ENCODE results near the gene DZIP1. TPM values are rescaled to one million over a fixed set of nuclear protein-coding genes. Genes with fewer than 3 reads are reported as not detected.

The DZIP1 gene
- total and polyA plus RNA-seq, 2 of the 13 experiments (the other 11 are each of a cell fraction or from before 2014, with no cell fraction given): 11.0 to 36.7 TPM

GRCh38 chr13:95643936-95644598 is 439 bp downstream of the DZIP1 start (continued):
- 0 out of 2 replicates have a peak, but pooled peaks have one; percentile 23 for TF ChIP-seq IRX3 (CRISPR knock-in tag; IDR thresholded peaks at IDR 0.05; ENCODE audit: borderline replicate concordance, low read depth)
- TF ChIP-seq IRF1 (CRISPR knock-in tag; IDR thresholded peaks at IDR 0.05; ENCODE audit: low read depth): no peak
- no peak for TF ChIP-seq HDAC2 (CRISPR knock-in tag; IDR thresholded peaks at IDR 0.05)
- TF ChIP-seq ZFP41 (CRISPR knock-in tag; IDR thresholded peaks at IDR 0.05; ENCODE audit: borderline replicate concordance): no peak
- TF ChIP-seq ZNF766 (CRISPR knock-in tag; IDR thresholded peaks at IDR 0.05; ENCODE audit: borderline replicate concordance): 0 out of 2 replicates have a peak, but pooled peaks have one; percentile 1
- TF ChIP-seq HBP1 (CRISPR knock-in tag; IDR thresholded peaks at IDR 0.05; ENCODE audit: low read depth): no peak; the same call in 1 of the 2 replicates
- 0 out of 2 replicates have a peak, but pooled peaks have one; percentile 37 for TF ChIP-seq DZIP1 (CRISPR knock-in tag; IDR thresholded peaks at IDR 0.05)
- TF ChIP-seq ZNF121 (CRISPR knock-in tag; IDR thresholded peaks at IDR 0.05): no peak
- TF ChIP-seq U2AF2 (IDR thresholded peaks at IDR 0.05; ENCODE audit: low read depth, low read length): no peak
- TF ChIP-seq NCOA2 (CRISPR knock-in tag; IDR thresholded peaks at IDR 0.05): no peak
- TF ChIP-seq ZNF225 (CRISPR knock-in tag; IDR thresholded peaks at IDR 0.05): no peak
- no peak for TF ChIP-seq JARID2 (CRISPR knock-in tag; IDR thresholded peaks at IDR 0.05; ENCODE audit: insufficient replicate concordance)
- TF ChIP-seq ZNF143 (CRISPR knock-in tag; IDR thresholded peaks at IDR 0.05): no peak
- 0 out of 2 replicates have a peak, but pooled peaks have one; percentile 33 for TF ChIP-seq ZNF776 (CRISPR knock-in tag; IDR thresholded peaks at IDR 0.05)
- TF ChIP-seq ZBTB39 (CRISPR knock-in tag; IDR thresholded peaks at IDR 0.05): 0 out of 2 replicates have a peak, but pooled peaks have one; percentile 18
- TF ChIP-seq ZNF503 (CRISPR knock-in tag; IDR thresholded peaks at IDR 0.05): no peak

Data from HepG2 (cell line).